ENCODE measurements around the gene CADPS.

DNA sequence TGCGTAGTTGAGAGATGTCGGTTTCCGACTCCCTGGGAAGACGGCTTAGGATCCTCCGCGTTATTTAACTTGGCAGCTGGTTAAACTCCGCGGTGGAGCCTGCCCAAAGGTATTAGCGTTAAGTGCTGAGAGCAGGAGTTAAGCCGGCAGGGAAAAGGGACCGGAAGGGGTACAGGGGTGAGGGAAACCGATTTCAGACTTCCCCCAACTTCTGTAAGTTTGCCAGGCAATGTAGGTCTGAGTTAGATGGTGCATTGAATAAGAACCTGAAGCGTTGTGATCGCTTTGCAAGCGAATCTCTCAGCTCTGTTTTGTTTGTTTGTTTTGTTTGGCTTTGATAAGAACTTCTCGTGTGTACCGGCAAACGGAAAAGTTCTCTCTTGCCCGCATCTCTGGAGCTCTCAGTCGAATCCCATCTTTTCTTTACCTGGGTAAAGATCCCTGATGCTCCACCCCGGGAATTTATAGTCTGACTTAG lies 495.9 kb downstream of the CADPS start:
- TF ChIP-seq, protein P1, sequence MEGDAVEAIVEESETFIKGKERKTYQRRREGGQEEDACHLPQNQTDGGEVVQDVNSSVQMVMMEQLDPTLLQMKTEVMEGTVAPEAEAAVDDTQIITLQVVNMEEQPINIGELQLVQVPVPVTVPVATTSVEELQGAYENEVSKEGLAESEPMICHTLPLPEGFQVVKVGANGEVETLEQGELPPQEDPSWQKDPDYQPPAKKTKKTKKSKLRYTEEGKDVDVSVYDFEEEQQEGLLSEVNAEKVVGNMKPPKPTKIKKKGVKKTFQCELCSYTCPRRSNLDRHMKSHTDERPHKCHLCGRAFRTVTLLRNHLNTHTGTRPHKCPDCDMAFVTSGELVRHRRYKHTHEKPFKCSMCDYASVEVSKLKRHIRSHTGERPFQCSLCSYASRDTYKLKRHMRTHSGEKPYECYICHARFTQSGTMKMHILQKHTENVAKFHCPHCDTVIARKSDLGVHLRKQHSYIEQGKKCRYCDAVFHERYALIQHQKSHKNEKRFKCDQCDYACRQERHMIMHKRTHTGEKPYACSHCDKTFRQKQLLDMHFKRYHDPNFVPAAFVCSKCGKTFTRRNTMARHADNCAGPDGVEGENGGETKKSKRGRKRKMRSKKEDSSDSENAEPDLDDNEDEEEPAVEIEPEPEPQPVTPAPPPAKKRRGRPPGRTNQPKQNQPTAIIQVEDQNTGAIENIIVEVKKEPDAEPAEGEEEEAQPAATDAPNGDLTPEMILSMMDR (conservative IDR thresholded peaks at IDR 0.05; ENCODE audit: low read length), result no peak
- no peak for TF ChIP-seq EZH2phosphoT487 (IDR thresholded peaks at IDR 0.05; ENCODE audit: borderline replicate concordance)

Data from Loucy (cell line).